AG20443 (cell line): Measurements from ENCODE around the gene ERN2.
"Not testable (repeated sequence)": the region's sequence is repeated elsewhere in the genome, so short reads cannot be mapped to it uniquely, and the experiment has no call there.

ENCODE experiments used
- DNase-seq: peaks from one replicate; pipeline ENCODE4 v3.0.0; 2012; ENCODE audit warnings: low spot score, mixed read lengths

ERN2 gene

GRCh38 chr16:23712976-23713375, at the start of gene ERN2:
TSS of gene ERN2 (minus strand) at chr16:23713222. CDS start at chr16:23713187, 35 bp downstream.
- DNase-seq = peak; percentile 49

- no peak for DNase-seq
These were observed 45.1 kb upstream of the ERN2 start for GRCh38 chr16:23757937-23758619.

- DNase-seq = no peak
These were observed 44.1 kb upstream of the ERN2 start for GRCh38 chr16:23757116-23757515.

- DNase-seq = no peak
These were observed 42.4 kb upstream of the ERN2 start for GRCh38 chr16:23755484-23755809.

GRCh38 chr16:23754594-23755483, 41.8 kb upstream of the ERN2 start, which contains the start of gene CHP2:
TSS of gene CHP2 (plus strand) at chr16:23755026. CDS start at chr16:23755050, 24 bp downstream.
- DNase-seq = peak; percentile 22

GRCh38 chr16:23753908-23754593, 41.0 kb upstream of the ERN2 start:
- no peak for DNase-seq

- not testable (repeated sequence) for DNase-seq
These were observed 38.0 kb upstream of the ERN2 start for GRCh38 chr16:23751053-23751452.

GRCh38 chr16:23748630-23749029, 35.6 kb upstream of the ERN2 start:
- no peak for DNase-seq

- no peak for DNase-seq
These were observed 32.2 kb upstream of the ERN2 start for GRCh38 chr16:23745263-23745662.

- DNase-seq = no peak
These were observed 29.7 kb upstream of the ERN2 start for GRCh38 chr16:23742766-23743165.

GRCh38 chr16:23741675-23742303, 28.8 kb upstream of the ERN2 start:
- DNase-seq = no peak

GRCh38 chr16:23739516-23739915, 26.5 kb upstream of the ERN2 start:
- no peak for DNase-seq

- DNase-seq = not testable (repeated sequence)
These were observed 24.5 kb upstream of the ERN2 start for GRCh38 chr16:23737423-23738028.

- no peak for DNase-seq
These were observed 21.3 kb upstream of the ERN2 start for GRCh38 chr16:23734176-23734893.

- peak; percentile 51 for DNase-seq
These were observed 16.7 kb upstream of the ERN2 start for GRCh38 chr16:23729503-23730424.

GRCh38 chr16:23728112-23728477, 15.1 kb upstream of the ERN2 start:
- DNase-seq = no peak

GRCh38 chr16:23726710-23727109, 13.7 kb upstream of the ERN2 start:
- DNase-seq = no peak

GRCh38 chr16:23724785-23725131, 11.7 kb upstream of the ERN2 start:
- DNase-seq = no peak

GRCh38 chr16:23724096-23724784, 11.2 kb upstream of the ERN2 start:
- DNase-seq = no peak
